Measurements from ENCODE around the gene HEXB. TPM values are rescaled to one million over a fixed set of nuclear protein-coding genes. Genes with fewer than 3 reads are reported as not detected.
"Not testable (repeated sequence)": the region's sequence is repeated elsewhere in the genome, so short reads cannot be mapped to it uniquely, and the experiment has no call there.

Gene HEXB
- total RNA-seq, 3 donors from 2014 or later: 38.6 to 46.8 (median 45.8) TPM

- H3K4me3 Mint-ChIP-seq: no peak overlapping the region
- ATAC-seq (no peak), DNase-seq (no peak)
- H3K27me3 Mint-ChIP-seq (ENCODE audit: low read depth): no peaks in the 10 kb centered on the region
- no peaks in the 10 kb centered on the region for H3K4me1 Mint-ChIP-seq (ENCODE audit: low read depth)
- no peaks in the 10 kb centered on the region for H3K9me3 Mint-ChIP-seq
- H3K36me3 Mint-ChIP-seq (ENCODE audit: insufficient read depth): peaks cover 23% of the 10 kb centered on the region
Observed at GRCh38 chr5:74738406-74738805, 53.4 kb downstream of the HEXB start.

GRCh38 chr5:74748742-74749141, 63.7 kb downstream of the HEXB start:
- not testable (repeated sequence) for H3K4me1 Mint-ChIP-seq (ENCODE audit: low read depth); DNase-seq; H3K9me3 Mint-ChIP-seq; H3K27me3 Mint-ChIP-seq (ENCODE audit: low read depth); ATAC-seq; H3K4me3 Mint-ChIP-seq
- peaks cover 45% of the 10 kb centered on the region for H3K36me3 Mint-ChIP-seq (ENCODE audit: insufficient read depth)

GRCh38 chr5:74761241-74761640, 76.2 kb downstream of the HEXB start:
- Mint-ChIP-seq H3K4me1 (ENCODE audit: low read depth) (peaks cover 38% of the 10 kb centered on the region), H3K9me3 (peaks cover 5% of the 10 kb centered on the region), H3K36me3 (ENCODE audit: insufficient read depth) (peaks cover 34% of the 10 kb centered on the region), H3K4me3 (no peak overlapping the region), H3K27me3 (ENCODE audit: low read depth) (no peaks in the 10 kb centered on the region)
- no peak for DNase-seq
- ATAC-seq: no peak

- no peaks in the 10 kb centered on the region for H3K9me3 Mint-ChIP-seq
- H3K4me1 Mint-ChIP-seq (ENCODE audit: low read depth): peaks cover 44% of the 10 kb centered on the region
- H3K27me3 Mint-ChIP-seq (ENCODE audit: low read depth): no peaks in the 10 kb centered on the region
- ATAC-seq: peak; percentile 42 to 46
- no peak for DNase-seq
- H3K4me3 Mint-ChIP-seq: no peak overlapping the region
- peaks cover 24% of the 10 kb centered on the region for H3K36me3 Mint-ChIP-seq (ENCODE audit: insufficient read depth)
Observed at GRCh38 chr5:74762599-74762998, 77.6 kb downstream of the HEXB start.

- ATAC-seq (no peak), DNase-seq (no peak)
- Mint-ChIP-seq H3K36me3 (ENCODE audit: insufficient read depth) (peaks cover 20% of the 10 kb centered on the region), H3K9me3 (no peaks in the 10 kb centered on the region), H3K4me3 (no peak overlapping the region), H3K27me3 (ENCODE audit: low read depth) (no peaks in the 10 kb centered on the region), H3K4me1 (ENCODE audit: low read depth) (peaks cover 49% of the 10 kb centered on the region)
Observed at GRCh38 chr5:74763504-74763903, 78.5 kb downstream of the HEXB start.

GRCh38 chr5:74765201-74765600, 80.2 kb downstream of the HEXB start:
- H3K4me1 Mint-ChIP-seq (ENCODE audit: low read depth): peaks cover 53% of the 10 kb centered on the region
- H3K9me3 Mint-ChIP-seq: no peaks in the 10 kb centered on the region
- peak overlapping the region; percentile 100 for H3K4me3 Mint-ChIP-seq
- peaks cover 21% of the 10 kb centered on the region for H3K36me3 Mint-ChIP-seq (ENCODE audit: insufficient read depth)
- no peak for ATAC-seq
- no peaks in the 10 kb centered on the region for H3K27me3 Mint-ChIP-seq (ENCODE audit: low read depth)
- no peak for DNase-seq

GRCh38 chr5:74765929-74766328, 80.9 kb downstream of the HEXB start:
- peaks cover 53% of the 10 kb centered on the region for H3K4me1 Mint-ChIP-seq (ENCODE audit: low read depth)
- H3K4me3 Mint-ChIP-seq: peak overlapping the region; percentile 100
- H3K27me3 Mint-ChIP-seq (ENCODE audit: low read depth): no peaks in the 10 kb centered on the region
- DNase-seq (no peak), ATAC-seq (no peak)
- no peaks in the 10 kb centered on the region for H3K9me3 Mint-ChIP-seq
- H3K36me3 Mint-ChIP-seq (ENCODE audit: insufficient read depth): peaks cover 24% of the 10 kb centered on the region

- no peaks in the 10 kb centered on the region for H3K9me3 Mint-ChIP-seq
- peak overlapping the region; percentile 100 for H3K4me3 Mint-ChIP-seq
- peaks cover 51% of the 10 kb centered on the region for H3K4me1 Mint-ChIP-seq (ENCODE audit: low read depth)
- ATAC-seq (peak; percentile 41 to 51), DNase-seq (no peak)
- no peaks in the 10 kb centered on the region for H3K27me3 Mint-ChIP-seq (ENCODE audit: low read depth)
- peaks cover 24% of the 10 kb centered on the region for H3K36me3 Mint-ChIP-seq (ENCODE audit: insufficient read depth)
Observed at GRCh38 chr5:74766418-74766848, 81.4 kb downstream of the HEXB start.

- Mint-ChIP-seq H3K36me3 (ENCODE audit: insufficient read depth) (peaks cover 25% of the 10 kb centered on the region), H3K4me1 (ENCODE audit: low read depth) (peaks cover 46% of the 10 kb centered on the region), H3K9me3 (no peaks in the 10 kb centered on the region), H3K4me3 (peak within 1 kb of the TSS; percentile 100), H3K27me3 (ENCODE audit: low read depth) (no peaks in the 10 kb centered on the region)
- DNase-seq (peak; percentile 87), ATAC-seq (peak; percentile 88 to 89)
Observed at GRCh38 chr5:74766849-74767578, 82.0 kb downstream of the HEXB start, which contains the start of the genes GFM2 and NSA2. GFM2 (minus strand) TSS chr5:74767117; CDS start chr5:74763742, 3,375 bp downstream. NSA2 (plus strand) TSS chr5:74767249; CDS start chr5:74767361, 112 bp downstream.

GRCh38 chr5:74767579-74767913, 82.5 kb downstream of the HEXB start:
- ATAC-seq (peak; percentile 6 to 8), DNase-seq (no peak)
- no peaks in the 10 kb centered on the region for H3K9me3 Mint-ChIP-seq
- peaks cover 41% of the 10 kb centered on the region for H3K4me1 Mint-ChIP-seq (ENCODE audit: low read depth)
- H3K27me3 Mint-ChIP-seq (ENCODE audit: low read depth): no peaks in the 10 kb centered on the region
- peak overlapping the region; percentile 100 for H3K4me3 Mint-ChIP-seq
- peaks cover 23% of the 10 kb centered on the region for H3K36me3 Mint-ChIP-seq (ENCODE audit: insufficient read depth)

Other genes starting within 250 kb of the HEXB start
- gene ENC1, start 44.5 kb upstream of the HEXB start, total RNA-seq: 1 to 10 TPM; 1.8 to 3.0 (median 2.4) TPM
- gene GFM2, start 81.9 kb downstream of the HEXB start, total RNA-seq: 10 to 100 TPM; 24.3 to 28.2 (median 26.2) TPM
- gene NSA2, start 82.0 kb downstream of the HEXB start, total RNA-seq: 100 to 1,000 TPM; 171 to 179 (median 177) TPM
- 10 to 100 TPM; 10.0 to 13.1 (median 10.2) TPM for gene FAM169A, start 181.2 kb downstream of the HEXB start, total RNA-seq